NCI-H1105 (cell line): ENCODE results near the gene SRGAP2B.
"Not testable (repeated sequence)": the region's sequence is repeated elsewhere in the genome, so short reads cannot be mapped to it uniquely, and the experiment has no call there.

Experiments used
- DNase-seq: peaks from one replicate; lab custom pipeline; 2025; lab: John Stamatoyannopoulos, UW

Gene SRGAP2B

DNA sequence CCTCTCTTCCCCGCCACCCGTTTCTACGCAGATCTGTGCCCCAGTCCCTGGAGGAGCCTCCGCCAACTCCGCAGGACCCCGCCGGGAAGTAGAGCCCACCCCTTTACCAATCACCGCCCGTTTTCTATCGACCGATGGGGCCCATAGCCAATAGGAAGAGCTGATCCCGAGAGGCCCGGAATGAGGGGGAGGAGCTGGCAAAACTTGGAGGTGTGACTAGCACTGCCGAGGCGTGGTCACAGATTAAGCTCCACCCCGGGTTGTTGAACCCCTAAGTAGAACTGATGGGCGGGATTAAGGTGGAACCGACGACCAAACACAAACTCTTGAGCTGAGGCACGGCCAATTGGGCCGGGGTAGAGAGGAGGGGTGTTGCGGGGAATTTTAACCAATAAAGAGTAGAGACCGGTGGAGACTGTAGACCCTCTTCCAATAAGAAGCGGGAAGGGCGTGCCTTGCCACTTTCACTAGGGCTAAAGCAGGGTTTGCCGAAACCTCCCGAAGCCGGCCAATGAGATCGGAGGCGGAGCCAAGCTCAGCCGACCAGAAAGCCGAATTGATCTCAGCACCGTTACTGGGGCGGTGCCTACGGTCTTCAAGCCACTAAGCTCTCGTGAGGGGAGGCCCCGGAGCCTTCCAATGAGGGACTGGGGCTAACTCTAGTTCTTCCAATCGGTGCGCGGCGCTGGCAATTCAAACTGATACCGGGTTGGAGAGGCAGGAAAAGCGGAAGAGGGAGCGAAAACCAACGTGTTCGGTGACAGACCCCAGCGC, at the start of gene SRGAP2B, which contains the start of gene FAM72D:
SRGAP2B (minus strand) TSS at position 45 of the 774 bp plus-strand sequence. CDS start 2,427 bp downstream, outside the sequence.
FAM72D (plus strand) TSS at position 691 of the 774 bp plus-strand sequence. CDS start 874 bp downstream, outside the sequence.
- not testable (repeated sequence) for DNase-seq

DNA sequence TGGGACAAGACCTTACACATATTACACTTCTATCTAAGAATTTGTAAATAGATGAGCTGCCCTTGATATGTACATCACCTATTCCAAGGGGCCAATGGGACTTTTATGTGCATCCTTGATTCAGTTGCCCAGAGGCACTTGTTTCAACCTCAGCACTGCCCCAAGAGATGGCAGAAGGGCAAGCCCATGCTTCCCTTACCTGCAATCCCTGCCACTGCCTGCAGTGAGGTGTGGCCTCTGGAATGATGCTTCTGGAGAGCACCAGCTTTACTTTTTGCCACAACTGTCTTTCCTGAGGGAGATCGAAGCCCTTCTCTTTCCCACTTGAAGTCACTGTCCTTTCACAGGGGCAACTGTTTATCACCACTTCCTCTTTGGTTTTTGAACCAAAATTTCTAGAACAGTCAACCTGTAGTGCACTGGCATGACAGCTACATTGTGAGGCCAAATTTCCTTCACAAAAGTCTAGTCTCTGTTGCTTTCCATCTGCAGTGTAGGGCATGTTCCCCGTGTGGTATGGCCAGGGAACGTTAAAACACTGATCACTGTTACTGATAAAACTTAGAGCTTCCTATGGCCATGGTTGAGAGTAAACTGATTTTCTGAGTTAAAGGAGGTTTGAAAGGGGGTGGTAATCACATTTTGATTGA, 49.3 kb upstream of the SRGAP2B start:
- DNase-seq: not testable (repeated sequence)

GRCh38 chr1:145140549-145140948, 45.4 kb upstream of the SRGAP2B start:
- not testable (repeated sequence) for DNase-seq

- DNase-seq: not testable (repeated sequence)
Observed at GRCh38 chr1:145134476-145134875, 39.3 kb upstream of the SRGAP2B start.

- DNase-seq: not testable (repeated sequence)
Observed at GRCh38 chr1:145128697-145129469, 33.8 kb upstream of the SRGAP2B start.

GRCh38 chr1:145127144-145127543, 32.0 kb upstream of the SRGAP2B start:
- DNase-seq: not testable (repeated sequence)

DNA sequence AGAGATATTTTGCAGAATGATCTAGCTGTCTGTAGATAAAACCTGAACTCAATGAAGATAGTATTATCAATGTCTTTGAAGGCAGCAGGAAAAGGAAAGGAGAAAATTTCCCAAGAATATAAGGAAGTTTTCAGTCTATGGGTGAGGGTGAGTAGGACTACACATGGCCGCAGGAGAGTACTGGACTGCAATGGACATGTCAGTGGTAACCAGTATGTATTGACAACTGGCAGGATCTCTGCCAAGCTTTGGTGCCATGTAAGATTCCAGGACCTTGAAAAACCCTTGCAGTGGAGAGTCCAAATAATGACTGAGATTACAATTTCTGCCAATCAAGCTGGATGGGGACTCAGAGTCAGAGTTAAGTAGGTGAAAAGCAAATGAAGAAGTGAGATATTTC, 30.0 kb upstream of the SRGAP2B start:
- DNase-seq: not testable (repeated sequence)

DNA sequence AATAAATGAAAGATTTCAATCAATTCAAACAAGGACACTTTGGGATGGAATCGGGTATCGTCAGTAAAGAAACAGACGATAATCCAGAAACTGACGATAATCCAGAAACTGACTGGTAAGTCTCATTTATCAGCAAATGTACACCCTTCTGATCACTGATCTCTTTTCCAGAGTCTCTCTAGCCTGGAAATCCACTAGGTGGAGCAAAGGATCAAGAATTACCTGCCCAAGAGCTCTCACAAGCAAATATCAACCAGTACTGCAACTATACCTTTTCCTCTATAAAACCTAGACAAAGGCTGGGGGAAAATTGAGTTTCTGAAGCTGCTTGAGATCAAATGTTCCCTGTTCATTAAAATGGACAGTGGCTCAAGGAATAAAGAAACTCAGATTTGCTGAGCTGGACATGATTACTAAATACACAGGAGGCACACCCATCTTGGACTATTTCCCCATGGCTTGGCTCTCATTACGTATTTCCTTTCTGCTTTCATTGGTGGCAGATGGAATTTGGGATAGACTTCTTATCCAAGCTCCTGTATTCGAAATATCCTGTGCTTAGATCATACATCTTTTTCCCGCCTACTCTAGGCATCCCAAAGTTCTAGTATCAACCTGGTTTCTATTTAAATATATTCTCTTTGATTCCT, 29.0 kb upstream of the SRGAP2B start:
- DNase-seq: not testable (repeated sequence)

DNA sequence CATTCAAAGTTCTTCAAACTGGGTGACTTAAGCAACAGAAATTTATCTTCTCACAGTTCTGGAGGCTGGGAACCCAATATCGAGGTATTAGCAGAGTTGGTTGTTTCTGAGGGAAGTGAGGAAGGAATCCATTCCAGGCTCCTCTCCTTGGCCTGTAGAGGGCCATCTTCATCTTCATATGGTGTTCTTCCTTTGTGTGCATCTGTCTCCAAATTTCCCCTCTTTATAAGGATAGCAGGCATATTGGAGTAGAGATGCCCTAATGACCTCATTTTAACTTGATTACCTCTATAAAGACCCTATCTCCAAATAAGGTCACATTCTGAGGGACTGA, 27.9 kb upstream of the SRGAP2B start:
- not testable (repeated sequence) for DNase-seq

DNA sequence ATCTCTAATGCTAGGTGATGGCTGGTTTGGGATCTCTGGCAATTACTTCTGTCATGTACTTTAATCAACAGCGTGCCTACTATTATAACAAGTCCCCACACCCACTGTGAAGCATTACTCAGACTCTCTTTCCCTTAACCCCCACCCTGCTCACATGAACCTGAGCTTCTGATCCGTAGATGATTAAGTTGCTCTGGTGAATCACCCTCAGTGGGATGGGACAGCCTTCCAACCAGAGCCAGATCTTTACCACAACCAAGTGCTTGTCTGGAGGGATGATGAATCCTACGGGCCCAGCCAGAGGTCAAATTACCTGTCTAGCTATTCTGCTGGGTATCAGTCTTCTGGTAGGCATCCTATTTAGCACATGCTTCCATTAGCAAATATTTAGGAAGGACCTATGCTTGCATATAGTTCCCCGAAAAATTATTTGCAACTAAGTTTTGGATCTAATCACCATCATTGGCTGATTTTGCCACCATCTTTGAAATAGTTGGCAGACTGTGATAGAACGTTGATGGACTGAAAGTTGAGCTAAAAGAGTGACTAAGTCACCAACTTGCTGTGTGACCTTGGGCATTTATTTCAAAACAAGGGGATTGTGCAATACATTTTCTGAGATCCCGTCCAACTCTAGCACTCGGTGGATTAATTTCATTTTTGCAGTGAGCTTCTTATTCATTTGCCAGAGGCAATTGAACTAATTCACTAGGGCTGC, 27.4 kb upstream of the SRGAP2B start:
- DNase-seq: not testable (repeated sequence)

DNA sequence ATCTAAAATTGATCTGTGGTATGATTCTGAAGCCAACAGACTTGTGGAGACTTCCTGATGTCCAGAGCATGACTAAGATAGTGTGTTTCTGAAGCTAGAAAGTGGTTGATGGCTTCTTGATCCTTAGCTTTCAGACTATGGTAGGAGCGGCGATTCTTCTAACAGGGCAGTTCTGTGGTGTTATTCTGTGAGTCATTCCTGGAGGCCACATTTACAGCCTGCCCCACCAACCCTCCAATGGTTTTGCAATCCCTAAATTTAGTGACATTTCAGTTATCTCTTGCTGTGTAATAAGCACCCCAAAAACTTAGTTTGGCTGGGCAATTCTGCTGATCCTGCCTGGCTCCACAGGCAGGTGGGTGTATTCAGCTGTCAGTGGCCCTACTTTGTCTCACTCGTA, 24.7 kb upstream of the SRGAP2B start:
- DNase-seq: not testable (repeated sequence)

DNA sequence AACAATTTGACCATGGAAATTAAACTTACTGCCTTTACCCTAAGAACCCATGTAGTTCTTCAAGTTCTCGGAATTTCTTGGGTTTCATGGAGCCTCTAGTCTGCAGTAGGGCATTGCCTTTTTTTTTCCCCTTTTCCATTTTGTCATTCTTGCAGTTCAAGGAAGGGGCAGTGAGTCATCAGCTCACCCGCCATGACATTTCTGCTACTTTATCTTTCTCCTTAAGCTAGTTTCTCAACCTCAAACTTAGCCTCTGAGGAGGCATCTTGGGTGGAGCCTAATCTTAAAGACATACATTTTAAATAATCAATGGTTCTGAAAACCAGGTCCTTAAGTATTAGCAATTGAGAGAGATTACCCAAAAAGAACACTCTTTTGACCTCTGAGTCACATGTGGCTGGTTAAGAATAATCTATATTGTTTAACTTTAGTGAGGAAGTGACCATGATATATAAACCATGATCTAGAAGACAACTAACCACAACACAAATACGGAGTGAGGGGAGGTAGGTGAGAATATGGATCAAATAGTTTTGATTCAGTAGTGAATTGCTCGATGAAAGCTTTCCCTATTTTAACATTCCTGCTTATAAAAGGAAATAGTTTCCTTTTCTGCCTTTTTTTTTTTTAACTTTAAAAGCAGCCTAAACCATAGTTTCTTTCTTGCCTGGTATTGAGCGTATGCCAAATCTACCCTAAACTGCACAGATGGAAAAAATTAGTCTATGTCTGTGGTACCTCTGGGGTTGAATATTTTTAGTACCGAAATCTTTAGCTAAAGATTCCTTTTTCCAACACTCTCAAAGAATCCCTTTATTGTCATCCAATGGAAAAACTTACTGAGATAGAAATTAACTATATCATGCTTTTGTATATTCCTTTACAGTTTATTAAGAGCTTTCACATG, 20.7 kb upstream of the SRGAP2B start:
- DNase-seq: not testable (repeated sequence)

DNA sequence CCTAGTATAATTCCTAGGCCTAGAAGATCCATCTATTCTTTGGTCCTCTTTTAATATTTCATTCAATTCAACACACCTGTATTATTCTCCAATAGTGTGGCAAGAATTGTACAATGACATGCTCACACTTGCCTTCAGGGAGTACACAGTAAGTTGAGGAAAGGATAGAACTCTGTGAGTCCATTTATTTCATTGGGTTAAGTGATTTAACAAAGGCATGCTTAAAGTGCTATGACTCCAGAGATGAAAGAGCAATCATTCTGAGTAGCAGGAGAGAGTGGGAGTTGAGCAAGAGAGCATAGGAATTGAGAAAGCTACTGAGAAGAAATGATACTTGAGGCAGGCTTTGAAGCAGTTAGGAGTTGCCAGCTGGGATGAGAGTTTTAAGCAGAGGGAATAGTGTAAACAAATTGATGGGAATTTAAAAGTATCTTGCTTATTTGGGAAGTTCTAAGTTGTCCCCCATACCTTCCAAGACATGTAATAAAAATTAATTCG, 19.5 kb upstream of the SRGAP2B start:
- DNase-seq: not testable (repeated sequence)

- not testable (repeated sequence) for DNase-seq
Observed at GRCh38 chr1:145112703-145113102, 17.6 kb upstream of the SRGAP2B start.

DNA sequence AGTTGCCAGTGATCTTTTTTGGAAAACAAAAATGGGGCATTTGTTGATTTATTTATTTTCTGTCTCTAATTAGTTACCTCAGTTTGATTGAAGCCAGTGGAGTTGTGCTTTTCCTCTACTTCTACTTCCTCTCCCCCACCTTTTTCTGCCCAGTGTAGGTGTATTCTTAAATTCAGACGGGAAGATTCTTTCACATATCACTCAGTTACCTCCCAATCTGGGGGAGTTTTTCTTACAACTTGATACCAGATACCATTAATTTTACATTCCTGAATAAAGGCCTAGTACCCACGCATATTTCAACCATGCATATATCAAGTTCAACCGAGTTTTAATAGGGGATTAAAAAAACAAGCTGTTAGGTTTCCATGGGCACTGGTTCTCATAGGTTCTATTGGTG, 16.5 kb upstream of the SRGAP2B start:
- not testable (repeated sequence) for DNase-seq

DNA sequence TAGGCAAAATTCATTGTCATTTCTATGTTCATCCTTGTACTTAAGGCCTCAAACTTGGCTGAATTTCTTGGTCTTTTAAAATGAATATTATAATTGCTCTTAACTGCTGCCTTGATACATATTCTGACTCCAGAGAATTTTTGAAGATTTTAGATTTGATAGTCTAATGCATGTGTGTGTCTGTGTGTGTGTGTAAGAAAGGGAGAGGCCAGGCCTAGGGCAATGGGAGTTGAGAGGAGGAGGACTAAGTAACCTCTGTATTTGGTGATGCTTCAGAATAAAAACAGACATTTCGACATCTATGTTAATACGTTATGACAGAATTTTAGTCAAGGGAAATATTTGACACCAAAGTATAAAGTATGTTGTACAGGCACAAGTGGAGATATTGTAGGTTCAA, 8.2 kb upstream of the SRGAP2B start:
- DNase-seq: not testable (repeated sequence)

GRCh38 chr1:145101725-145102124, 6.6 kb upstream of the SRGAP2B start:
- not testable (repeated sequence) for DNase-seq

GRCh38 chr1:145094655-145095211, 395 bp downstream of the SRGAP2B start:
- DNase-seq: not testable (repeated sequence)

- DNase-seq: not testable (repeated sequence)
Observed at GRCh38 chr1:145093517-145094149, 1.5 kb downstream of the SRGAP2B start.
